DMS114 treated with DMSO at 0.1 percent for 48 hours (cell line): ENCODE data around the gene ZNF782.
"Not testable (repeated sequence)": the region's sequence is repeated elsewhere in the genome, so short reads cannot be mapped to it uniquely, and the experiment has no call there.

Source experiments
- DNase-seq: peaks from one replicate; lab custom pipeline; 2025; ENCODE audit not compliant: unreplicated experiment; lab: John Stamatoyannopoulos, UW

ZNF782 gene

DNA sequence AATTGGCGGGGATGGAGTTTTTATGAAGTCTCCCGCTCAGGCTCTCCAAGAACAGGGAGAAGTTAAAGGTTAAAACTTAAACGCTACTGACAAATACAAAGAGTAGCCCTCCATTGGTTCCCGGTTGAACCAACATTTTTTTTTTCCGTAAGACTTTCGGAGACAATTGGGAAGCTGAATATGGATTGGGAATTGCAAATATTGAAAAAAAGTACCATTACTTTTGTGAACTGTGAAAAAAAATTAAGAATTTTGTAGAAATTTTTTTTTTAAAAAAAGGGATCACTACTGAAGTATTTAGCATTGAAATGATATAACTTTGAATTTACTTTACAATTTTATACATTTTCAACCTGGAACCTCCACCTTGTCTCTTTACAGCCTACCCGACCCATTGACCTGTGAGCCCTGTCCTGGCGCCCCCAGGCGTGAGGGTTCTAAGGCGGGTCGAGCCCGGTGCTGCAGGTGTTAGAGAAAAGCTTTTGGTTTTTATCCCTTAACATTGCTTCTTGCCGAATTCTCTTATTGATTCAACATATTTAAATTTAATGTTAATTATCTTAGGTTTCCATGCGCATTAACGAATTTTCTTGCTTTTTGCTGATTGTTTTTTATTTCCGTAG lies 448 bp upstream of the ZNF782 start:
- DNase-seq = no peak

DNA sequence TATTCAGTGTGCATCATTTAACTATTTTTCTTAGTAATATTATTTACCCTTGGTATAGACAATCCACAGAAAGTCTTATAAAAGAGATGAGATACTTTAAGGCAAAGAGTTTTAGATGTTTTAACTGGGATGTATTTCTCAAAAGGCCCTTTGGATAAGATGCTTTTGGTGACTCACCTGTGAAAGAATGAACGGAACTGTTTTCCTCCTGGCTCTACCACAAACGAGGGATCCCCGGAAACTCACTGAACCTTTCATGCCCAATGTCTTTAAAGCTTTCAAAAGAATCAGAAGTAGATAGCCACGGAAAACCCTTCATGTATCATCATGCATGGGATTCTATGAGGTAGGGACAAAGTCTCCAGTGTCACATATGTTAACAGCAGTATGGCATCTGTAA lies 1.6 kb downstream of the ZNF782 start:
- DNase-seq = no peak

DNA sequence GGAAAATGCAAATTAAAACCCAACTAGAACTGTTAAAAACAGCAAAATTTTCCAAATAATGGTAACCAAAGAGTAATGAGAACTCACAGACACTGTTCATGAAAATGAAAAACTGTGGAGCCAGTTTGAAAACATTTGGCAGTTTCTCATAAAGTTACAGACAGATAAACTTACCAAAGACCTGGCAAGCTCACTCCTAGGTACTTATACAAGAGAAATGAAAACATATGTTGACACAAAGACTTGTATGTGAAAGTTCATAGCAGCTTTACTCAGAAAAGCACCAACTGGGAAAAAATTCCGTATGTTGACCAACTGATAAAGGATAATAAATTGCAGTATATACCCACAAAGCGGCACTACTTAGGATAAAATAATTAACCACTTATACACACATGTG lies 10.3 kb downstream of the ZNF782 start:
- no peak for DNase-seq

DNA sequence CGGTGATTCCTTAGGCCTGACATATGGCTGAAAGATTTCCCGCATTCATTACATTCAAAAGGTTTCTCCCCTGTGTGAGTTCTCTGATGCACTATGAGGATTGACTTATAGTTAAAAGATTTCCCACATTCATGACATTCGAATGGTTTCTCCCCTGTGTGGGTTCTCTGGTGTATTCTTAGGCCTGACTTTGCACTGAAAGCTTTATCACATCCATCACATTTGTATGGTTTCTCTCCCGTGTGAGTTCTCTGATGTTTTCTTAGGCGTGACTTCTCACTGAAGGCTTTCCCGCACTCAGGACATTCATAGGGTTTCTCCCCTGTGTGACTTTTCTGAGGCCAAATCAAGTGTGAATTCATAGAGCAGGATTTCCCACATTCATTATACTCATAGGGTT lies 35.8 kb downstream of the ZNF782 start:
- no peak for DNase-seq

DNA sequence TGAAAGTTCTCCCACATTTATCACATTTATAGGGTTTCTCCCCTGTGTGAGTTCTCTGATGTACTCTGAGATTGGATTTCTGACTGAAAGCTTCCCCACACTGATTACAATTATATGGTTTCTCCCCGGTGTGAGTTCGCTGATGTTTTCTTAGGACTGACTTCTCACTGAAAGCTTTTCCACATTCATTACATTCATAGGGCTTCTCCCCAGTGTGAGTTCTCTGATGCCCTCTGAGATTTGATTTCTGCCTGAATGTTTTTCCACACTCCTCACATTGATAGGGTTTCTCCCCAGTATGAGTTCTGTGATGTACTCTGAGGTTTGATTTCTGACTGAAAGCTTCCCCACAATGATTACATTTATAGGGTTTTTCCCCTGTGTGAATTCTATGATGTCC lies 36.3 kb downstream of the ZNF782 start:
- no peak for DNase-seq

DNA sequence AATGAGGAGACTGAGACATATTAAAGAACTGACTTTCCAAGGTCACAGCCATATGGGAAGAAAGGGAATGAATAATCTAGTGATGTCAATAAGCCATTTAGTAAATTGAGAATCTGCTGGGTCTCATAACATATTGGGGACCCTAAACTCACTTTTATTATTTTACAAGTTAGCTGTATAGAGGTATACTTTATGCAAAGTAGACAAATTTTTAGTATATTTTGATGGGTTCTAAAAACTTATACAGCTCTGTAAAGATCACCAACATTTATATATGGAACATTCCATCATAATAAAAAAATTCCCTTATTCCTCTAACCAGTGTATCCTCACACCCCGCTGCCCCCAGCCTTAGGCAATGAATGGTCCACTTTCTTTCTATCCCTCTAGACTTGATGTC lies 40.7 kb downstream of the ZNF782 start:
- DNase-seq = no peak

DNA sequence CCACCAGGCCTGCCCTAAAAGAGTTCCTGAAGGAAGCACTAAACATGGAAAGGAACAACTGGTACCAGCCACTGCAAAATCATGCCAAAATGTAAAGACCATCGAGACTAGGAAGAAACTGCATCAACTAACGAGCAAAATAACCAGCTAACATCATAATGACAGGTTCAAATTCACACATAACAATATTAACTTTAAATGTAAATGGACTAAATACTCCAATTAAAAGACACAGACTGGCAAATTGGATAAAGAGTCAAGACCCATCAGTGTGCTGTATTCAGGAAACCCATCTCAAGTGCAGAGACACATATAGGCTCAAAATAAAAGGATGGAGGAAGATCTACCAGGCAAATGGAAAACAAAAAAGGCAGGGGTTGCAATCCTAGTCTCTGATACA lies 55.4 kb downstream of the ZNF782 start:
- DNase-seq = not testable (repeated sequence)

DNA sequence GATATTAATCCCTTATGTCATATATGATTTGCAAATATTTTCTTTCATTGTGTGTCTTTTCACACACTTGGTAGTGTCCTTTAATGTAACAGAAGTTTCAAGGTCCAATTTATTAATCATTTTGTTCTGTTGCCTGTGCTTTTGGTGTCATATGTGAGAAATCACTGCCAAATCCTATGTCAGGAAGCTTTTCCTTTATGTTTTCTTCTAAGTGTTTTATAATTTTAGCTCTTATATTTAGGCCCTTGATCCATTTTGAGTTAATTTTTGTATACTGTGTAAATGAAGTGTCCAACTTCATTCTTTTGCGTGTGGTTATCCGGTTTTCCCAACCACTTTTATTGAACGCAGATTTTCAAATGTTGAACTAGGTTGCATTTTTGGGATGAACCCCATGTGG lies 70.3 kb downstream of the ZNF782 start:
- DNase-seq = no peak

DNA sequence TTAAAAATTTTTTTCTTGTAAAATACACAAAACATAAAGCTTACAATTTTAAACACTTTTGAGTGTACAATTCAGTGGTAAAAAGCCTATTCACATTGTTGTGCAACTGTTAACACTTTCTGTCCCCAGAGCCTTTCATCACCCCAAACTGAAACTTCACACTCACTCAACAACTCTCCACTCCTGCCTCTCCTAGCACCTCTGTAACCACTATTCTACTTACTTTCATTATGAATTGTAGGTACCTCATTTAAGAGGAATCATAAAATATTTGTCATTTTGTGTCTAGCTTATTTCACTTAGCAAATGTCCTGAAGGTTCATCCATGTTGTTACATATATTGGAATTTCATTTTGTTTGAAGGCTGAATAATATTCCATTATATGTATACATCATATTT lies 72.1 kb downstream of the ZNF782 start:
- no peak for DNase-seq

DNA sequence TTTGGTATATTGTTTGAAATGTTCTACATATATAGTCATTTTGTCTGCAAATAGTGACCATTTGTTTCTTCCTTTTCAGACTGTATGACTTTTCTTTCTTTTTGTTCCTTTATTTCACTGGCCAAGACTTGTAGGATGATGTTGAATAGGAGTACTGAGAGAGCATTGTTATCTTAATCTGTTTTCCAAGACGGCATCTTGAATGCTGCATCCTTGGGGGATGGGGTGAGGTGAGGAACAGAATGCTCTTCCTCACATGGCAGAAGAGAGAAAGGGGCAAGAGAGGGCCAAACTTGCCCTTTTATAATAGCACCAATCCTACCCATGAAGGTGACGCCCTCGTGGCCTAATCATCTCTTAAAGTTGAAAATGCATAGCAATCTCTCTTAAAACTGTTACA lies 72.8 kb downstream of the ZNF782 start:
- no peak for DNase-seq

DNA sequence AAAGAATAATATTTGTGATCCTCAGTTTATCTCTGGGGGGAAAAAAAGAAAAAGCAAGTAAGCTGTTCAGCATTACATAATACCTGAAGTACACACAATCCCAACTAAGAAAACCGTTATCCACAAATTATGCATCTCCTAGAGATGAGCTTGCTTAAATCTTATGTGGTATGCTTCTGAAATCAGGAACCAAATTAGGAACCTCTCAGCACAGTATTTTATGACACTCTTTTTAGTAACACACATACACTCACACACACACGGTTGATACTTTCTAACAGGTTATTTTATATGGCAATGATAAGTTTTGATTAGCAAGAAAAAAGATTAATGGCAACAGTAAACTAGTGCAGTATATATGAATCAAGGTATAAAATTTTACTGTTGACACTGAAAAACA lies 75.2 kb downstream of the ZNF782 start:
- no peak for DNase-seq

DNA sequence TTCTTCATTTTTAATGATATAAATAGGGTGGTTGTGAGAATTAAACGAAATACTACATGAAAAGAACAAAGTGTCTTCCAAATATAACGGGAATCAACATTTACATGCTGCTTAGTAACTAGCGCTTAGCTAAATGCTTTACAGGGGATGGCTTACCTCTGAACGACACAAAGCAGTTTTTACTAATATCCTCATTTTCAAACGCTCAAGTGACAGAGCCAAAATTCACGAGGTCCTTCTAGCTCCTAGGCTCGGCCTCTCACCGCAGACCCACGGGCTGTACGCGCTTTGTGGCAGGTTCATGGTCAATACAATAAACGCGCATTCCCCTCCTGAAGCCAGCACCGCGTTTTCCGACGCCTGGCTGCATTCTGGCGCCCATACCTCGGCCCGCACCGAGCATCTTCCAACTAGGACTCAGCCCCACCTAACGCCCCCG lies 76.9 kb downstream of the ZNF782 start:
- DNase-seq = no peak

DNA sequence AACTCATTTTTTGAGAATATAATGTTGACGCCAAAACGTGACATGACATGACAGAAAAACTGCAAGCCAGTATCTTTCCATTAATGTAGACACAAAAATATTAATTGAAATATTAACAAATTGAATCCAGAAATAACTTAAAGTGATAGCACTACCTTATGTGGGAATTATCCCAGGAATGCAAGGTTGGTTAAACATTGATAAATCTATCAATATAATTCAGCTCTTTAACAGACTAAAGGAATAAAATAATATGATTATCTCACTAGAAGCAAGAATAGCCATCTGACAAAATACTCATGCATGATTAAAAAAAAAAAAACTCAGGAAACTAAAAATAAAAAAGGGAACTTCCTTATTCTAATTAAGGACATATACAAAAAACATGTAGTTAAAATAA lies 83.2 kb downstream of the ZNF782 start:
- DNase-seq = no peak

DNA sequence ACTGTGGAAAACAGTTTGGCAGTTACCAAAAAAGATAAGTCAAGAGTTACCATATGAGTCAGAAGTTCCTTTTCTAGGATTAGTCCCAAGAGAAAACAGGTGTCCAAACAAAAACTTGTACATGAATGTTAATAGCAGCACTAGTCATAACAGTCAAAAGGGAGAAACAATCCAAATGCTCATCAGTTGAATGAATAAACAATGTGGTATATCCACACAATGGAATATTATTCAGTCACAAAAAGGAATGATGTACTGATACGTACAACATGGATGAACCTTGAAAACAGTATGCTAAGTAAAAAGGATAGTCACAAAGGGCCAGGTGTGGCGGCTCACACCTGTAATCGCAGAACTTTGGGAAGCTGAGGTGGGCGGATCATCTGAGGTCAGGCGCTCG lies 84.3 kb downstream of the ZNF782 start:
- DNase-seq = no peak
